ENCODE measurements around the gene FAR2. TPM values are rescaled to one million over a fixed set of nuclear protein-coding genes. Genes with fewer than 3 reads are reported as not detected.

Gene FAR2
- total and polyA plus RNA-seq, 7 donors: 0.75 to 1.9 (median 1.6) TPM

- Histone ChIP-seq H3K4me3 (no peak overlapping the region), H3K27ac (no peak overlapping the region), H3K9me3 (no peaks in the 10 kb centered on the region), H3K36me3 (ENCODE audit: insufficient read depth in 1 of 2, low read depth in 1 of 2) (no peaks in the 10 kb centered on the region), H3K27me3 (ENCODE audit: insufficient read depth in 3 of 3, low read length in 2 of 3) (peaks cover 0 to 5% (median 0%) of the 10 kb centered on the region in 3 donors), H3K4me1 (no peaks in the 10 kb centered on the region)
- DNase-seq: no peak
- 43 to 64% (median 63%) methylated on average over 1 of the region's 1 CpG for WGBS, 3 donors
- intact Hi-C loops (cut with DNase I): no loop called here
- no peak for TF ChIP-seq CTCF (IDR thresholded peaks at IDR 0.05)
- ATAC-seq: no peak
Measured at GRCh38 chr12:29155079-29155478, 6.0 kb downstream of the FAR2 start.

GRCh38 chr12:29157486-29157946, 8.4 kb downstream of the FAR2 start:
- no peaks in the 10 kb centered on the region for H3K4me1 ChIP-seq
- no peaks in the 10 kb centered on the region for H3K36me3 ChIP-seq (ENCODE audit: insufficient read depth in 1 of 2, low read depth in 1 of 2)
- intact Hi-C loops (cut with DNase I): no loop called here
- DNase-seq (no peak), ATAC-seq (no peak)
- WGBS, 3 donors: 29 to 45% (median 39%) methylated on average over 1 of the region's 1 CpG
- H3K27me3 ChIP-seq (ENCODE audit: insufficient read depth in 3 of 3, low read length in 2 of 3): no peaks in the 10 kb centered on the region
- no peak overlapping the region for H3K27ac ChIP-seq
- no peak overlapping the region for H3K4me3 ChIP-seq
- no peaks in the 10 kb centered on the region for H3K9me3 ChIP-seq
- TF ChIP-seq CTCF (IDR thresholded peaks at IDR 0.05): no peak

- no peaks in the 10 kb centered on the region for H3K36me3 ChIP-seq (ENCODE audit: insufficient read depth in 1 of 2, low read depth in 1 of 2)
- H3K27ac ChIP-seq: no peak overlapping the region
- DNase-seq (no peak), ATAC-seq (no peak)
- no peaks in the 10 kb centered on the region for H3K27me3 ChIP-seq (ENCODE audit: insufficient read depth in 3 of 3, low read length in 2 of 3)
- H3K4me1 ChIP-seq: no peaks in the 10 kb centered on the region
- intact Hi-C loops (cut with DNase I): no loop called here
- 67 to 77% (median 76%) methylated on average over 2 of the region's 2 CpGs for WGBS, 3 donors
- no peak for TF ChIP-seq CTCF (IDR thresholded peaks at IDR 0.05)
- H3K4me3 ChIP-seq: no peak overlapping the region
- H3K9me3 ChIP-seq: no peaks in the 10 kb centered on the region
Measured at GRCh38 chr12:29158115-29158763, 9.2 kb downstream of the FAR2 start.

GRCh38 chr12:29159661-29160060, 10.6 kb downstream of the FAR2 start:
- H3K27me3 ChIP-seq (ENCODE audit: insufficient read depth in 3 of 3, low read length in 2 of 3): no peaks in the 10 kb centered on the region
- 63 to 68% (median 66%) methylated on average over 3 of the region's 3 CpGs for WGBS, 3 donors
- no peak for TF ChIP-seq CTCF (IDR thresholded peaks at IDR 0.05)
- H3K27ac ChIP-seq: no peak overlapping the region
- no peak overlapping the region for H3K4me3 ChIP-seq
- intact Hi-C loops (cut with DNase I): no loop called here
- DNase-seq (no peak), ATAC-seq (no peak)
- no peaks in the 10 kb centered on the region for H3K4me1 ChIP-seq
- H3K36me3 ChIP-seq (ENCODE audit: insufficient read depth in 1 of 2, low read depth in 1 of 2): no peaks in the 10 kb centered on the region
- H3K9me3 ChIP-seq: no peaks in the 10 kb centered on the region

- no peak for TF ChIP-seq CTCF (IDR thresholded peaks at IDR 0.05)
- Histone ChIP-seq H3K4me1 (no peaks in the 10 kb centered on the region), H3K27me3 (ENCODE audit: insufficient read depth in 3 of 3, low read length in 2 of 3) (no peaks in the 10 kb centered on the region), H3K36me3 (ENCODE audit: insufficient read depth in 1 of 2, low read depth in 1 of 2) (no peaks in the 10 kb centered on the region), H3K27ac (no peak overlapping the region), H3K4me3 (no peak overlapping the region), H3K9me3 (no peaks in the 10 kb centered on the region)
- intact Hi-C loops (cut with DNase I): no loop called here
- 79 to 84% (median 83%) methylated on average over 3 of the region's 3 CpGs for WGBS, 3 donors
- DNase-seq (no peak), ATAC-seq (no peak)
Measured at GRCh38 chr12:29160230-29160629, 11.2 kb downstream of the FAR2 start.

Data from psoas muscle (tissue), 8 donors.